HEK293T (cell line): Measurements from ENCODE around the gene MXRA7.

Source experiments
- ARNT ChIP-seq: fragments of 450-650 bp; IDR thresholded peaks from 2 replicates; pipeline ENCODE4 v1.6.1; 2017; ENCODE audit warnings: mild to moderate bottlenecking
- BHLHE40 ChIP-seq: fragments of 450-650 bp; IDR thresholded peaks from 2 replicates; pipeline ENCODE4 v1.6.1; 2016; ENCODE audit warnings: mild to moderate bottlenecking, moderate library complexity, borderline replicate concordance
- CTBP1 ChIP-seq: fragments of 450-650 bp; IDR thresholded peaks from 2 replicates; pipeline ENCODE4 v1.6.1; 2016; ENCODE audit warnings: borderline replicate concordance
- ELF4 ChIP-seq: fragments of 450-650 bp; IDR thresholded peaks from 2 replicates; pipeline ENCODE4 v1.6.1; 2017; ENCODE audit warnings: antibody characterized with exemption
- FOXA1 ChIP-seq: fragments of 450-650 bp; IDR thresholded peaks from 2 replicates; pipeline ENCODE4 v1.6.1; 2016; ENCODE audit warnings: mild to moderate bottlenecking
- FOXK2 ChIP-seq: fragments of 450-650 bp; IDR thresholded peaks from 2 replicates; pipeline ENCODE4 v1.6.1; 2016; ENCODE audit warnings: mild to moderate bottlenecking
- FOXM1 ChIP-seq: fragments of 450-650 bp; IDR thresholded peaks from 2 replicates; pipeline ENCODE4 v1.6.1; 2017; ENCODE audit warnings: mild to moderate bottlenecking, borderline replicate concordance
- HDGF ChIP-seq: fragments of 450-650 bp; IDR thresholded peaks from 2 replicates; pipeline ENCODE4 v1.6.1; 2017; ENCODE audit warnings: antibody characterized with exemption, borderline replicate concordance
- L3MBTL2 ChIP-seq: fragments of 450-650 bp; conservative IDR thresholded peaks from 2 replicates; pipeline ENCODE4 v1.6.1; 2016; ENCODE audit warnings: mild to moderate bottlenecking
- LEF1 ChIP-seq: fragments of 450-650 bp; IDR thresholded peaks from 2 replicates; pipeline ENCODE4 v1.6.1; 2017; ENCODE audit warnings: mild to moderate bottlenecking, borderline replicate concordance
- NFRKB ChIP-seq: fragments of 450-650 bp; IDR thresholded peaks from 2 replicates; pipeline ENCODE4 v1.6.1; 2016; ENCODE audit warnings: mild to moderate bottlenecking, moderate library complexity
- SP1 ChIP-seq: fragments of 450-650 bp; IDR thresholded peaks from 2 replicates; pipeline ENCODE4 v1.6.1; 2017
- SUZ12 ChIP-seq: fragments of 450-650 bp; IDR thresholded peaks from 2 replicates; pipeline ENCODE4 v1.6.1; 2016; ENCODE audit warnings: mild to moderate bottlenecking
- TARDBP ChIP-seq: fragments of 450-650 bp; IDR thresholded peaks from 2 replicates; pipeline ENCODE4 v1.6.1; 2016

DNA sequence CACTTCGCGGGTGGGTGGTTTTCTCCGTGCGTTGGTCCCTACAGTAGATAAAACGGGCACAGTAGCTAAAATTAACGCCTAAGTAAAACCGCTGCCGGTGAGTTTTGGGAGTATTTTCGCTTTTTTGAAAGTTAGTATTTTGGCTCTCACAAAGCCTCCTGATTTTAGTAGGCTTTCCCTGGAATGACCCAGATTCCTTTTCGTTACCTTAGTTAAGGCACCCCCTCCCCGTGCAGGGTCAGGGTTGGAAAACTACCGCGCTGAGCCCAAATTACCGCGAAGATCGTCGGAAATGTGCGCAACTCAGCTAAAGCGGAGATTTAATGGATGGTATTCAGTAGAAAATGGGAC lies 38.9 kb downstream of the MXRA7 start:
- TF ChIP-seq FOXK2 (no peak), SP1 (no peak), LEF1 (no peak; the same call in 1 of the 2 replicates), SUZ12 (no peak), ELF4 (no peak), HDGF (no peak), BHLHE40 (no peak), L3MBTL2 (no peak; the same call in none of the 2 replicates), FOXA1 (no peak), ARNT (no peak), FOXM1 (no peak), CTBP1 (no peak), TARDBP (no peak), NFRKB (no peak)
